Activated T-cell treated with anti-CD3 and anti-CD28 coated beads, Interleukin-2, amount 50 U/mL, for 72 hours (primary cell): Measurements from ENCODE around the gene STARD10. TPM values are rescaled to one million over a fixed set of nuclear protein-coding genes. Genes with fewer than 3 reads are reported as not detected.
A peak's percentile ranks its signal among the peaks of the same experiment; 100 is the strongest.

Source experiments
- ATAC-seq, 2 donors: fragments of 150-1000 bp; cut with Tn5 transposase; replicated peaks in 1 of 2; 2 replicates each; pipeline ENCODE4 v1.10.0; 2021; ENCODE audit warnings: moderate library complexity in 2 of 2, mild to moderate bottlenecking in 1 of 2
- DNase-seq, 2 donors: peaks; one replicate each; pipeline ENCODE4 v3.0.0; 2021 to 2022; ENCODE audit warnings: mixed read lengths in 1 of 2
- H3K27ac Mint-ChIP-seq: one replicate; pipeline ENCODE4 v1.8.0; 2022; ENCODE audit warnings: mild to moderate bottlenecking, moderate library complexity, mixed read lengths
- H3K27me3 Mint-ChIP-seq: one replicate; pipeline ENCODE4 v1.8.0; 2022; ENCODE audit warnings: low read depth, mixed read lengths
- H3K36me3 Mint-ChIP-seq, 2 donors: one replicate each; pipeline ENCODE4 v1.8.0; 2022; ENCODE audit warnings: mixed read lengths in 2 of 2, mild to moderate bottlenecking in 1 of 2; ENCODE audit not compliant: insufficient read depth in 2 of 2
- H3K4me1 Mint-ChIP-seq: one replicate; pipeline ENCODE4 v1.8.0; 2022; ENCODE audit warnings: low read depth, mixed read lengths
- H3K4me3 Mint-ChIP-seq, 2 donors: one replicate each; pipeline ENCODE4 v1.8.0; 2022; ENCODE audit warnings: mild to moderate bottlenecking in 2 of 2, mixed read lengths in 2 of 2, moderate library complexity in 2 of 2
- H3K9me3 Mint-ChIP-seq, 2 donors: one replicate each; pipeline ENCODE4 v1.8.0; 2022; ENCODE audit warnings: mixed read lengths in 2 of 2
- total RNA-seq, 2 donors: library from RNA; stranded (reverse); gene quantifications; one replicate each; pipeline ENCODE4 v1.2.3, GENCODE V29; 2022

The STARD10 gene
- total RNA-seq, 2 donors from 2014 or later, result 31.9 to 41.3 TPM

DNA sequence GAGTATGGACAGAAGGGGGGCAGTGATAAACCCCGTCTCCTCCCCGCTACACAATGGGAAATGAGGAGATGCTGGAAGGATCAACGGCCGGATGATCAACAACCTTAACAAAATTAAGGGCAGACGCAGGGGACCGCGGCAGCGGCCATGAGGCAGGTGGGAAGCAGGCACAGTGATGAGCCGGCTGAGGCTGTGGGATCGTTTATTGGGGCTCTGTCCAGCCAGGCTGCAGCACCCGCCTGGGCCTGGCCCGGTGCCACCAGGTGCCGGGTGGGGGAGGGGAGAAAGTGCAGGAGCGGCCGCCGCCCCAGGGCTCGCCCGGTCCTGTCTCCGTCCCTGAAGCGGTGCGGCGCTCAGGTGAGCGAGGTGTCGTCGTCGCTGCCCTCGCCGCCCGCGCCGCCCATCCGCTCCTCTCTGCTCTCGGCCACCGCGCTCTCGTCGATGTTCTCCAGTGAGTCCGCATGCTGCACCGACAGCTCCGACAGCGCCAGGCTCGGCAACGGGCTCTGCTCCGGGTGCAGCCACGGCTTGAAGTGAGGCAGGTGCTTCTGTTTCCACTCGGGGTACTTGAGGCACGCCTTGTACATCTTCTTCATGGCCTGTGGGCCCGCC, 39.2 kb downstream of the STARD10 start:
- no peak overlapping the region for H3K4me3 Mint-ChIP-seq

DNA sequence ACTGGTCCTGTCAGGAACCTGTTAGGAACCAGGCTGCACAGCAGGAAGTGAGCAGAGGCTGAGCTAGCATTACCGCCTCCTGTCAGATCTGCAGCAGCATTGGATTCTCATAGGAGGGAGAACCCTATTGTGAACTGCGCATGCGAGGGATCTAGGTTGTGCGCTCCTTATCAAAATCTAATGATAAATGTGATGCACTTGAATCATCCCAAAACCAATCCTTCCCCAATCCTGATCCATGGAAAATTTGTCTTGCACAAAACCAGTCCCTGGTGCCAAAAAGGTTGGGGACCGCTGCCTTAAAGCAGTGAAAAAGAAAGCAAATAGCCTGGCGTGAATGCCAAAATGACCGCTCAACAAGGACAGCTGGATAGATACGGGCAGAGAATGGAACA, 39.7 kb downstream of the STARD10 start:
- ATAC-seq, result no peak
- Mint-ChIP-seq H3K4me3 (no peak overlapping the region), H3K36me3 (no peaks in the 10 kb centered on the region)

More for the DNA sequence above, 39.2 kb downstream of the STARD10 start:
- no peaks in the 10 kb centered on the region for H3K27me3 Mint-ChIP-seq
- no peaks in the 10 kb centered on the region for H3K9me3 Mint-ChIP-seq
- DNase-seq (no peak), ATAC-seq (no peak)
- no peak overlapping the region for H3K27ac Mint-ChIP-seq
- peaks cover 30% of the 10 kb centered on the region for H3K4me1 Mint-ChIP-seq
- no peaks in the 10 kb centered on the region for H3K36me3 Mint-ChIP-seq

DNA sequence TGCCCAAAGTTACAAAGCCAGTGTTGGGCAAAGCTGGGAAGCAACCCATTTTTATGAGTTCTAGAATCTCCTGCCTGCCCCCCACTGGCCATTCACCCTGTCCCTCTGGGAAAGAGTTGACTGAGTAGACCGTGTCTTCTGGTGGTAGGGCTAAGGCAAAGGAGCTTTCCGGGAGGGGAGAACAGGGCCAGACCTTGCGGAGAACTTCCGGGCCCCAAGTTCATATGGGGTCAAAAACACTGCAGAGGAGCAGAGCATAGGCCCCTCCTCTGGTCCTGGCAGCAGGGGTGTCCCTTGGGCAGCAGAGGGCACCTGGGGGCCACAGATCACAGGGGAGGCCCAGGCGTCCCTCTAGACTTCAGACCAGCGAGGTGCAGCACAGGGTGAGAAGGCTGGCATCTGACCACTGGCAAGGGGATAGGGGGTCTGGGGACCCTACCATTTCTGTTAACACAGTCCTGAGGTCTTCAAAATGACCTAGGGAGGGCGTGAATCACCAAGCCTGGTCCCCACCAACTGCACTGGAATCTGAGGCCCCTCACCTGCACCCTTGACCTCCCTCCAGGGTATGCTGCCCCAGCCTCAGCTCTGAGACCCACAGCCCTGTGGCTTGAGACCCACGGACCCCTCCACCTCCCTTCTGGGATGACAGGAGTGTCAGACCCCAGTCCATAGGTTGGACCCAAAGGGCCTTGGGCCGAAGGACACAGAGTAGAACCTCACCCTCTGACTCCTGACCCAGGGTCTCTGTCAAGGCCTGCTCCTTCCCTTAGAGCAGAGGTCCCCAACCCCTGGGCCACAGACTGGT, 40.3 kb downstream of the STARD10 start:
- H3K27me3 Mint-ChIP-seq, result no peaks in the 10 kb centered on the region
- no peak for ATAC-seq

More for the DNA sequence above, 39.7 kb downstream of the STARD10 start:
- H3K27ac Mint-ChIP-seq, result no peak overlapping the region
- H3K4me1 Mint-ChIP-seq, result peaks cover 35% of the 10 kb centered on the region
- no peaks in the 10 kb centered on the region for H3K9me3 Mint-ChIP-seq
- DNase-seq, result no peak
- no peaks in the 10 kb centered on the region for H3K27me3 Mint-ChIP-seq

DNA sequence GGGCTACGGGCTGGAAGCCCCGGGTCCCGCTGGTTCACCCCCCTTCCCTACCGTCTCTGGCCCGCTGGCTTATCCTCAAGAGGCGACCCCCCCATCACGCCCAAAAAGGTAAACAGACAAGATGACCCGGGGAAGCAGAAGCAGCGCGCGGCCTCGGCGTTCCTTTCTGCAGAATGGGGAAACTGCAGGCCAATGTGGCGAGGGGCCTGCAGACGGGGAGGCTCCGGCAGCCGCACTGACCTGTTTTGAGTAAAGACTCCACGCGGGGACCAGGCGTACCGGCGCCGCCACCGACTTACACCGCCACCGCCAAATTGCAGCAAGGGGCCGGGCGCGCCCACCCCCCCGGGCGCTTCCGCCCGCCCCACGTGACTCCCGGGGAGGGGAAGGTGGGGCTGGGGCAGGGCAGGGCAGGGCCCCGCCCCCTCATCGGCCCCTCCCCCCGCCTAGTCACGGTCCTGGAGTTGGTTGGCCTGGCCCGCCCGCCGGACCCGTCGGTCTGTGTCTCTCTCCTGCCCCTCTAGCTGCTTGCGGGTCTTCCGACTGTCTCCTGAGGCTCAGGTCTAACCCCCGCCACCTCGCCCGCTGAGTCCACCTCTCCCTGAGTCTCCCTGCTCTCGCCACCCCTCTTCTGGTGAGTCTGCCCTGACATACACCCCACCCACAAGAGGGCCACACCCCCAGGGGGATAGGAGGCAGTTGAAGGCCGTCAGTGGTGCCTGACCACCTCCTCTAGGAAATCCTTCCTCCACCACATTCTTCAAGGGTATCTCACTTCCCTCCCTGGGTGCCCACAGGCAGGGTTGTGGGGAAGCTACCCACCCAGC, 41.5 kb downstream of the STARD10 start, which contains the start of gene ARAP1:
ARAP1 (minus strand) TSS at position 321 of the 827 bp plus-strand sequence. CDS start 25,280 bp downstream, outside the sequence.
- H3K27me3 Mint-ChIP-seq, result no peaks in the 10 kb centered on the region
- peak within 1 kb of the TSS; percentile 93 to 96 for H3K4me3 Mint-ChIP-seq
- no peaks in the 10 kb centered on the region for H3K36me3 Mint-ChIP-seq
- peak within 1 kb of the TSS; percentile 91 for H3K27ac Mint-ChIP-seq
- H3K4me1 Mint-ChIP-seq, result peaks cover 42% of the 10 kb centered on the region
- peak; percentile 75 to 78 for DNase-seq
- ATAC-seq, result peak; percentile 88 to 91
- no peaks in the 10 kb centered on the region for H3K9me3 Mint-ChIP-seq

More for the DNA sequence above, 40.3 kb downstream of the STARD10 start:
- DNase-seq, result no peak
- Mint-ChIP-seq H3K4me1 (peaks cover 41% of the 10 kb centered on the region), H3K27ac (no peak overlapping the region), H3K9me3 (no peaks in the 10 kb centered on the region), H3K36me3 (no peaks in the 10 kb centered on the region), H3K4me3 (peak overlapping the region; percentile 93 to 96)

DNA sequence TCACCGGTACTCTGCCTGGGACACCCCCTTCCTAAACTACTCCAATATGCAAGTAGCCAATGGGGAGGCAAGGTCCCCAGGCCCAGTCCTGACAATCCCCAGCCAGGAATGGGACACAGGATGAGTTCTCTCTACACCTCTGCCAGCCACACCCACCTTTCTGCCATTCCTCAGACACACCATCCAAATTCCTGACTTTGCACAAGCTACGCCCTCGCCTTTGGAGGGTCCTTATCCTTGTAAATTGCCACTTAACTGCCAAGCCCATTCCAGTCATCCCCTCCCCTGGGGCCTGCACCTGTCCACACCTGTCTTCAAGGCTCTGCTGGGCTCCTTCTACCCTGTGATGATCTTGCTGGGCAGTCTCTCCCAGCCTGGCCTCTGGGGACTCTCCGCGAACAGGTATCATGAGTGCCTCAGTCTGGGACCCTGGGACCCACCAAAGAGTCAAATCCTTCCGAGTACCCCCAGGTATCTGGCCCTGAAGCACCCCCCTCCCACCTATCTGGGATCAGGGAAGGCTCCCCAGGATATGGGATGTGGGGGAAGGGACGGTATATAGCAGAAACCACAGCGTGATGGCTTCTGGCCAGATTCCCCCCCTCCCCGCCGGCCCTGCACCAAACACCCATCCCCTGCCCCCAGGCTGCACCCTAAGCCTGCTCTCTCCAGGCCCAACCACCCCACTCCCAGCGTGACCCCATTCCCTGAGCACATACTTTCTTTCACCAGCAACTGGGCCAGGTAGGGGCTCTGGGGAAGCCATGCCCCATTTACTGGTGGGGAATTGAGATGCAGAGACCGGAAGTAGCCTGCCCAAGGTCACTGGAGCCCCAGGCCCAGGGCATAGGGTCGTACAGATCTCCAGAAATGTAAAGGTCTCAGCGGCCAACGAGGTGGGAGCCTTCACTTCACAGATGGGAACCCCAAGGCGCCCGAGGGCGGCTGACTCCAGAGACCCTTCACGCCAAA, 42.4 kb downstream of the STARD10 start:
- H3K4me3 Mint-ChIP-seq, result peak overlapping the region; percentile 93 to 96
- peak in 1 of 2 donors; percentile 16 for ATAC-seq
- no peaks in the 10 kb centered on the region for H3K9me3 Mint-ChIP-seq
- no peaks in the 10 kb centered on the region for H3K36me3 Mint-ChIP-seq
- no peaks in the 10 kb centered on the region for H3K27me3 Mint-ChIP-seq
- H3K27ac Mint-ChIP-seq, result no peak overlapping the region
- DNase-seq, result no peak
- H3K4me1 Mint-ChIP-seq, result peaks cover 42% of the 10 kb centered on the region

DNA sequence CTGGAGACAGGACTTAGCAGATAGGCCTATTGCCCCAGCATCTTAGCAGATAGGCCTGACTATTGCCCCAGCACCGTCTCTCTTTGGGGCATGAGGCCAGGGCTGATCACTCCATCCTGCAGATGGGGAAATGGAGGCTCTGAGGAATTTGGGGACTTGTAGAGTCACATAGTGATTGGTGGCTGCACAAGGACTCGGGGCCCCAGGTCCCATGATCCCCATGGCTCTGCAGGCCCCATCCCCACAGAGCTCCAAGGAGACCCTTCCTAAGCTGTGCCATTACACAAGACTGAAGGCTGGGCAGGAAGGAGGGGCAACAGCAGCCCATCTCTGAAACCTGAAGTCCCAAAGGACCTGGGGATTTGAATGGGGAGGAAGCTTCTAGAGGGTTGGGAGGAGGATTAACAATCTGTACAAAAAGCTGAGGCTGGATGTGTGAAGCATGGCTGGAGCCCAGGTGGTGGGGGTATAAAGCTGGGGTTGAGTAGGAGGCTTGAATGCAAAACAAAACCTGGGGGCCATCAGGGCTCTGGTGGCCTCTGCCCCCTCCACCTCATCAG, 43.2 kb downstream of the STARD10 start:
- peaks cover 42% of the 10 kb centered on the region for H3K4me1 Mint-ChIP-seq
- ATAC-seq (no peak), DNase-seq (no peak)
- H3K9me3 Mint-ChIP-seq, result no peaks in the 10 kb centered on the region
- H3K27me3 Mint-ChIP-seq, result no peaks in the 10 kb centered on the region
- H3K4me3 Mint-ChIP-seq, result peak overlapping the region; percentile 93 to 96
- H3K27ac Mint-ChIP-seq, result no peak overlapping the region
- H3K36me3 Mint-ChIP-seq, result no peaks in the 10 kb centered on the region

DNA sequence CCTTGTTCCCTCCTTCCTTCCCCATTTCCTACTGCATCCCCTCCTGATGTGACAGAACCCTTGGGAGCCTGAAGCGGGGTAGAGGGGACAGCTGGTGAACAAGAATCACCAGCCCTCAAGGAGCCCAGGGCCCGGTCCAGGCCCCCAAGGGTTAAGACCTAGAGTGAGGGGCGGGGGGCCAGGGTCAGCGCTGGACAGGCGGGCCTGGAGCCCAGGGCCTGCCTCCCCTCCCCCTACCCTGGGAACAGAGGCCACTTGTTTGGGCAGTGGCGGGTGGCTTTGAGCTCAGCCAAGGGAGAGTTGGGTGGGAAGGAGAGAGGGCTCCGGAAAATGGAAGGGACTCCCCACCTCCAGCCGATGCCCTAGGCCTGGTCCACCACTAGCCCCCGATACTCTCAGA, 43.8 kb downstream of the STARD10 start:
- Mint-ChIP-seq H3K9me3 (no peaks in the 10 kb centered on the region), H3K27me3 (no peaks in the 10 kb centered on the region), H3K4me1 (peaks cover 42% of the 10 kb centered on the region), H3K4me3 (no peak overlapping the region), H3K27ac (no peak overlapping the region), H3K36me3 (no peaks in the 10 kb centered on the region)
- ATAC-seq (no peak), DNase-seq (no peak)

DNA sequence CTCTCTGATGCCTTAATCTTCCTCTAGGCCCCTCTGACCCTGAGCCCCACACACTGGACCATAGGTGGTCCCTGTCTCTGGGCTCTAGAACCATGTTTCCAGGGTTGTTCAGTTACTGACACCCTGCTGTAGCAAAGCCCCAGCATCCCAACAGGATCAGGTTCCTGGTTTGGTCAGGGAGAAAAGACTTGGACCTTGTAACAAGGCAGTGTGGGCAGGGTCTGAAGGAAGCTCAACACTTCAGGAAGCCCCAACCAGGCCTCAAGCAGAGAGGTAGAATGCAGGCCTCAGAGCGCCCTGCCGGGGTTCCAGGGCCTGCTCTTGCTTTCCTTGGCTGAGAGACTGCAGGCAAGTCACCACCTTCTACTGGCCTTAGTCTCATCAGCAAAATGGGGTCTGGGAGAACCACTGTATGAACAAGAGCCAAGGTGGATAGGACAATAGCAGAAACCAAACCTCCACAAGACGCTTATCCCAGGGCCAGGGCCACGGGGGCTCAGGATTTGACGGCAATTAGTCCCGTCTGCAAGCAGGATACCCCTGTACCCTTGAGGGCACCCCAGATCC, 46.5 kb downstream of the STARD10 start:
- ATAC-seq, result no peak
- H3K27ac Mint-ChIP-seq, result no peak overlapping the region
- peaks cover 45% of the 10 kb centered on the region for H3K4me1 Mint-ChIP-seq
- no peak overlapping the region for H3K4me3 Mint-ChIP-seq
- DNase-seq, result no peak
- no peaks in the 10 kb centered on the region for H3K36me3 Mint-ChIP-seq
- no peaks in the 10 kb centered on the region for H3K27me3 Mint-ChIP-seq
- no peaks in the 10 kb centered on the region for H3K9me3 Mint-ChIP-seq

DNA sequence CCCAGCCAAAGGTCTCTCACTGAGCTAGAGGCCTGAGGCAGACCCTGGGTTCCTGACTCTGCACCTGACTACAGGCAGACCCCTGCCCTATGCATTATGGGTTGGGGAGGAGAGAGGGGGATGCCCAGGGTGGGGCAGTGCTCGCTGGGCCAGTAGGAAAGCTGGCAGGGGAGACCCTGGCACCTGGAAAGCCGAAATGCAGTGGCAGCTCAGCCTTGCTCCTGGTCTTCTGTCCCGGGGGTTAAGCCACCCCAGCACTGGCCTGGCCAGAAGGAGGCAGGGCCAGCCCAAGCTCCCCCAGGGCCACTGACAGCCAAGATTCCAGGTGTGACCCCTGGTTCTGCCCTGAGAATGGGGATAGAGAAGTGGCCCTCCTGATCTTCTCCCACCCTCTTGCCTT, 47.0 kb downstream of the STARD10 start:
- Mint-ChIP-seq H3K9me3 (no peaks in the 10 kb centered on the region), H3K4me1 (peaks cover 50% of the 10 kb centered on the region), H3K4me3 (no peak overlapping the region), H3K36me3 (no peaks in the 10 kb centered on the region), H3K27ac (no peak overlapping the region), H3K27me3 (no peaks in the 10 kb centered on the region)
- ATAC-seq (no peak), DNase-seq (no peak)

DNA sequence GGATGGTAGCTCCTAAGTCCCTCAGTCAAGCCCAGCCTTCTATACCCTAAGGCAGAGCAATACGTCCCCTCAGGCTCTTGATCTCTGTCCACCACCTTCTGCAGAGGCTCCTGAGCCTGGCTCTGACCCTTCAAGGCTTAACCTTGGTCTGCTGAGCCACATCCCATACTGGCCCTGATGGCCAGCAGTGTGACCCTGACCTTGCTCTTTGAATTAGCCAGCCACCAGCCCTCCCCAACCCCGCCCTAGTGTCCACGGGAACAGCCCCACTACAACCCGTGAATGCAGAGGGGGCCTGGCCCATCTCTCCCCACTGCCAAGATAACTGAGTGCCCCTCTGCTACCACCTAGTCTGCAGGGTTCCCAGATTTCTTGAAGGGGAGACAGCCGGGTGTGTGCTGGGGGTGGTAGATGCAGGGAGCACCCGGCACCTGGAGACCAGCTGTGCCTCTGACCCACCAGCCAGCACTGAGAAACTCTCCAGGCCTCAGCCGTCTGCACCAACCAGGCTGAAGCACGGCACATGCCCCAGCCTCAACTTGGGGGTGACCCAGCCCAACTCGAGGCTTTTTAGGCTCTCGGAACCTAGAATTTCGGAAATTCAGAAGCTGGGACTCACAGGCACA, 47.8 kb downstream of the STARD10 start:
- no peaks in the 10 kb centered on the region for H3K9me3 Mint-ChIP-seq
- no peak for DNase-seq
- H3K4me3 Mint-ChIP-seq, result no peak overlapping the region
- peaks cover 52% of the 10 kb centered on the region for H3K4me1 Mint-ChIP-seq
- no peaks in the 10 kb centered on the region for H3K36me3 Mint-ChIP-seq
- ATAC-seq, result no peak
- no peaks in the 10 kb centered on the region for H3K27me3 Mint-ChIP-seq
- no peak overlapping the region for H3K27ac Mint-ChIP-seq

DNA sequence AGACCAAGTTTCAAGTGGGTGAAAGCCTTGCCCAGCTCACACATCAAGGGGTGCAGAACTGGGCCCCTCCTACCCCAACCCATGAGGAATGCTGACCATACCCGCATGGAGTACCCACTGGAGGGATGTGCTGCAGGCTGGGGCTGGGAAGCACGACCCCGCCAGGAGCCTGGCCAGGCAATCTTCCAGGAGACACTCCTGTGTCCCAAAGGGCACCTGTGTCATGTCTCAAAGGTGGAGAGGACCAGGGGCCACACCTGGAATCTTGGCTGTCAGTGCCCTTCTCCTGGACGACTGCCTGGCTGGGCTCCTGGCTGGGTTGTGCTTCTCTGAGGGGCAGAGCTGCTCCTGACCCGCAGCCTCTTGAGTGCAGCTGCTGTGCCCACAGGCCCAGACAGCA, 48.3 kb downstream of the STARD10 start:
- DNase-seq (no peak), ATAC-seq (no peak)
- H3K27me3 Mint-ChIP-seq, result no peaks in the 10 kb centered on the region
- no peaks in the 10 kb centered on the region for H3K9me3 Mint-ChIP-seq
- H3K36me3 Mint-ChIP-seq, result no peaks in the 10 kb centered on the region
- no peak overlapping the region for H3K27ac Mint-ChIP-seq
- H3K4me3 Mint-ChIP-seq, result no peak overlapping the region
- peaks cover 52% of the 10 kb centered on the region for H3K4me1 Mint-ChIP-seq
